ENCODE results near the gene CYP2D6. TPM values are rescaled to one million over a fixed set of nuclear protein-coding genes. Genes with fewer than 3 reads are reported as not detected.

CYP2D6 gene
- total and polyA plus RNA-seq, 2 of the 13 experiments (the other 11 are each of a cell fraction or from before 2014, with no cell fraction given): 1.0 to 3.7 TPM

GRCh38 chr22:42090596-42091454 is 39.8 kb downstream of the CYP2D6 start, which contains the start of gene NDUFA6 (continued):
- TF ChIP-seq ZFP82 (CRISPR knock-in tag; IDR thresholded peaks at IDR 0.05; ENCODE audit: borderline replicate concordance): peak; percentile 88; the same call in 1 of the 2 replicates
- no peak for TF ChIP-seq ZNF557 (CRISPR knock-in tag; IDR thresholded peaks at IDR 0.05)
- TF ChIP-seq SALL1 (CRISPR knock-in tag; IDR thresholded peaks at IDR 0.05): peak; percentile 62; the same call in 1 of the 2 replicates
- TF ChIP-seq, protein P1, sequence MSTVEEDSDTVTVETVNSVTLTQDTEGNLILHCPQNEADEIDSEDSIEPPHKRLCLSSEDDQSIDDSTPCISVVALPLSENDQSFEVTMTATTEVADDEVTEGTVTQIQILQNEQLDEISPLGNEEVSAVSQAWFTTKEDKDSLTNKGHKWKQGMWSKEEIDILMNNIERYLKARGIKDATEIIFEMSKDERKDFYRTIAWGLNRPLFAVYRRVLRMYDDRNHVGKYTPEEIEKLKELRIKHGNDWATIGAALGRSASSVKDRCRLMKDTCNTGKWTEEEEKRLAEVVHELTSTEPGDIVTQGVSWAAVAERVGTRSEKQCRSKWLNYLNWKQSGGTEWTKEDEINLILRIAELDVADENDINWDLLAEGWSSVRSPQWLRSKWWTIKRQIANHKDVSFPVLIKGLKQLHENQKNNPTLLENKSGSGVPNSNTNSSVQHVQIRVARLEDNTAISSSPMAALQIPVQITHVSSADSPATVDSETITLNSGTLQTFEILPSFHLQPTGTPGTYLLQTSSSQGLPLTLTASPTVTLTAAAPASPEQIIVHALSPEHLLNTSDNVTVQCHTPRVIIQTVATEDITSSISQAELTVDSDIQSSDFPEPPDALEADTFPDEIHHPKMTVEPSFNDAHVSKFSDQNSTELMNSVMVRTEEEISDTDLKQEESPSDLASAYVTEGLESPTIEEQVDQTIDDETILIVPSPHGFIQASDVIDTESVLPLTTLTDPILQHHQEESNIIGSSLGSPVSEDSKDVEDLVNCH (CRISPR knock-in tag; IDR thresholded peaks at IDR 0.05): no peak
- no peak for TF ChIP-seq ZUFSP (CRISPR knock-in tag; IDR thresholded peaks at IDR 0.05; ENCODE audit: borderline replicate concordance)
- TF ChIP-seq ZNF33A (CRISPR knock-in tag; IDR thresholded peaks at IDR 0.05; ENCODE audit: borderline replicate concordance): peak; percentile 21; the same call in 1 of the 2 replicates
- TF ChIP-seq CREM (IDR thresholded peaks at IDR 0.05): 0 out of 2 replicates have a peak, but pooled peaks have one; percentile 37
- no peak for TF ChIP-seq CREM (CRISPR knock-in tag; IDR thresholded peaks at IDR 0.05)
- TF ChIP-seq TARDBP (CRISPR knock-in tag; IDR thresholded peaks at IDR 0.05): no peak; the same call in 1 of the 2 replicates
- TF ChIP-seq, protein P2, sequence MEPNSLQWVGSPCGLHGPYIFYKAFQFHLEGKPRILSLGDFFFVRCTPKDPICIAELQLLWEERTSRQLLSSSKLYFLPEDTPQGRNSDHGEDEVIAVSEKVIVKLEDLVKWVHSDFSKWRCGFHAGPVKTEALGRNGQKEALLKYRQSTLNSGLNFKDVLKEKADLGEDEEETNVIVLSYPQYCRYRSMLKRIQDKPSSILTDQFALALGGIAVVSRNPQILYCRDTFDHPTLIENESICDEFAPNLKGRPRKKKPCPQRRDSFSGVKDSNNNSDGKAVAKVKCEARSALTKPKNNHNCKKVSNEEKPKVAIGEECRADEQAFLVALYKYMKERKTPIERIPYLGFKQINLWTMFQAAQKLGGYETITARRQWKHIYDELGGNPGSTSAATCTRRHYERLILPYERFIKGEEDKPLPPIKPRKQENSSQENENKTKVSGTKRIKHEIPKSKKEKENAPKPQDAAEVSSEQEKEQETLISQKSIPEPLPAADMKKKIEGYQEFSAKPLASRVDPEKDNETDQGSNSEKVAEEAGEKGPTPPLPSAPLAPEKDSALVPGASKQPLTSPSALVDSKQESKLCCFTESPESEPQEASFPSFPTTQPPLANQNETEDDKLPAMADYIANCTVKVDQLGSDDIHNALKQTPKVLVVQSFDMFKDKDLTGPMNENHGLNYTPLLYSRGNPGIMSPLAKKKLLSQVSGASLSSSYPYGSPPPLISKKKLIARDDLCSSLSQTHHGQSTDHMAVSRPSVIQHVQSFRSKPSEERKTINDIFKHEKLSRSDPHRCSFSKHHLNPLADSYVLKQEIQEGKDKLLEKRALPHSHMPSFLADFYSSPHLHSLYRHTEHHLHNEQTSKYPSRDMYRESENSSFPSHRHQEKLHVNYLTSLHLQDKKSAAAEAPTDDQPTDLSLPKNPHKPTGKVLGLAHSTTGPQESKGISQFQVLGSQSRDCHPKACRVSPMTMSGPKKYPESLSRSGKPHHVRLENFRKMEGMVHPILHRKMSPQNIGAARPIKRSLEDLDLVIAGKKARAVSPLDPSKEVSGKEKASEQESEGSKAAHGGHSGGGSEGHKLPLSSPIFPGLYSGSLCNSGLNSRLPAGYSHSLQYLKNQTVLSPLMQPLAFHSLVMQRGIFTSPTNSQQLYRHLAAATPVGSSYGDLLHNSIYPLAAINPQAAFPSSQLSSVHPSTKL (CRISPR knock-in tag; IDR thresholded peaks at IDR 0.05): peak; percentile 65
- TF ChIP-seq SOX6 (IDR thresholded peaks at IDR 0.05): no peak
- peak; percentile 67 for TF ChIP-seq SOX6 (CRISPR knock-in tag; IDR thresholded peaks at IDR 0.05)
- no peak for TF ChIP-seq RORA (CRISPR knock-in tag; IDR thresholded peaks at IDR 0.05)
- TF ChIP-seq ZBTB37 (CRISPR knock-in tag; IDR thresholded peaks at IDR 0.05): no peak
- TF ChIP-seq POLR2AphosphoS2 (IDR thresholded peaks at IDR 0.05; ENCODE audit: low read depth, low read length): 0 out of 2 replicates have a peak, but pooled peaks have one; percentile 54
- no peak for TF ChIP-seq ZNF792 (CRISPR knock-in tag; IDR thresholded peaks at IDR 0.05)
- 0 out of 2 replicates have a peak, but pooled peaks have one; percentile 5 for TF ChIP-seq TP53 (CRISPR knock-in tag; conservative IDR thresholded peaks at IDR 0.05)

Data from HepG2 (cell line).